Inferior parietal cortex (tissue), 1 donor: Measurements from ENCODE around the gene KIF5A.
"Not testable (repeated sequence)": the region's sequence is repeated elsewhere in the genome, so short reads cannot be mapped to it uniquely, and the experiment has no call there.

Experiments
- DNase-seq: peaks from one replicate; pipeline ENCODE4 v3.0.0-alpha.2; 2016; ENCODE audit errors: extremely low spot score

KIF5A gene

DNA sequence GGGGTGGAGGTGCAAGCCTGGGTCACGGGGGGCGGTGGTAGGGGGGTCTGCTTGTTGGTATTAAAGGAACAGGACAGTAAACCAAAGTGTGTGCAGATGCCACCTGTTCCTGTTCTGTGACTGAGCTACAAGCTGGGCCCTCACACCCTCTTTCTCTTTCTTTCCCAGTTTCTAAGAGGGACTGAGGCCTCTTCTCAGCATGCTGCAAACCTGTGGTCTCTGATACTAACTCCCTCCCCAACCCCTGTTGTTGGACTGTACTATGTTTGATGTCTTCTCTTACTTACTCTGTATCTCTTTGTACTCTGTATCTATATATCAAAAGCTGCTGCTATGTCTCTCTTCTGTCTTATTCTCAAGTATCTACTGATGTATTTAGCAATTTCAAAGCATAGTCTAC is 34.2 kb downstream of the KIF5A start:
- DNase-seq: no peak

DNA sequence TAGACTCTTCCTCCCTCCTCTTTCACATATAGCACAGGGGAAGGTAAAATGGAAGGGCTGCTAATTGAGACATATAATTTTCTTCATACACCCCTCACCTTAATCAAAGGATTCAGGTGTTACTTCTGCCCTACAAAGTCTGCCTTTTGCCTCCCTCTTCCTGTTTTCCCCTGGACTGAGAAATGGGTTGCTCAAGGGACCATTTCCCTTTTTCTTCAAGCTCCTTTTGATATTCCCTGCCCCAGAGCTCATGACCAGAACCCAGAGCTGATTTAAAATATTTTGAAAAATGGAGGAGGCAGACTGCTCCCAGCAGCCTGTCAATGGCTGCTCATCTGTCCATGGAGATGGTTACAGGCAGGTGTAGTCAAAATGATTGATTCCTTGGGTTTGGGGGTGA is 34.8 kb downstream of the KIF5A start:
- no peak for DNase-seq

DNA sequence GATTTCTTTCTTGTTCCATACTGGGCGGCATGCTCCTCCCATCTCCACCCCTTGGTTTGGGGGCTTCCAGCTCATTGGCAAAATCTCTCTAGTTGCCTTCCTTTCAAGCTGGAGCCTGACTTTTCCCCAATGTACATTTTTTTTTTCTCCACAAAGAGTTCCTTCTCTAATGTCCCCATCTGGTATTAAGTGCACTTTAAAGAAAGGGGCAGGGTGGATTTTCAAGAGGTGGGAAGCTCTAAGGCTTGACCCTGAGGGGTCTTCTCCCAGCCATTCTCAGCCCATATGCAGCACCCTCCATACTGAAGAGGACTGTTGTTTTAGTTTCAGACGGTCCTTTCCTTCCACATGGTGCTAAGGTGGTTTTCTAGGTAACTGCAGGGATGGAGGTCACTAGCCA is 35.3 kb downstream of the KIF5A start:
- no peak for DNase-seq

DNA sequence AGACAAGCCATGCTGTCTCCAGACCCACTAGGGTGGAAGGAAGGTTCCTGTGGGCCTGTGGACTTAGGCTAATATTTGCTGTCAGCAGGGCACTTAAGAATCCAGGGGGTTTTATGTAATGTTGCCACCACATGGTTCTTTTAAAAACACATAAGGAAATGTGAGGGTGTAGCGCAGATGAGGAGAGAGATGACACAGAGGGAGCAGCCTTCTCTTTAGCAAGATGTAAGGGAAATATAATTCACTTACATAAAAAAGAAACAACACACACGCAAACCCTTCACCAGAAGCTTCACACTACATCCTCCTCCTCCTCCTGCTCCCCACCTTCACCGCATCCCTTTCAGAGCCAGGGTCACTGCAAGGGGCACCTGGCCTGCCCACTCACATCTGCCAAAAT is 36.3 kb downstream of the KIF5A start:
- peak; percentile 42 for DNase-seq

DNA sequence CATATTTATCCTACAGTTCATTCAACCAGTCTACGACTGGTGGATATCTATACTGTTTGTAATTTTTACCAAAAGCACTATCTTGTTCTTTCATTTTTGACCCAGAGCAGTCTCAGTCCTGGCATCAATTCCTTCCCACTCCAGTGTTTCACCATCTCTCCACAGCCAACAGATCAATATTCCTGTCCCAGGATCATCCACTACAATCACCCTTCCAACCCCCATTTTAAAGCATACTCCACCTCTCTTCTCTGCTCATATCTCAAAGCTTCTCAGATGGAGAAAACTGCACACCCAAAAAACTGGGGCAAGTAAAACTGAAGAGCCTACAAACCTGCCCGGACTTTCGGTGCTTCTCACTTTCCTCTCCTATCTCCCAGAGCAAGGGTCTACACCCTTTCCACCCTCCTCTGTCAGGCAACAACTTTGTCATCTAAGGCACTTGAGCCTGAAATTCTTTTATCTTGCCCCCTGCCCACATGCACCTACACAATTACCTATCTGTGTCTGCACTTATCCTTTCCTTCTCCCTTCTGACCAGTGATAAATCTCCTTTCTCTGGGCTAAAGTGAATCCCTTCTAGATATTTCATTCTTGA is 37.1 kb downstream of the KIF5A start:
- DNase-seq: no peak

DNA sequence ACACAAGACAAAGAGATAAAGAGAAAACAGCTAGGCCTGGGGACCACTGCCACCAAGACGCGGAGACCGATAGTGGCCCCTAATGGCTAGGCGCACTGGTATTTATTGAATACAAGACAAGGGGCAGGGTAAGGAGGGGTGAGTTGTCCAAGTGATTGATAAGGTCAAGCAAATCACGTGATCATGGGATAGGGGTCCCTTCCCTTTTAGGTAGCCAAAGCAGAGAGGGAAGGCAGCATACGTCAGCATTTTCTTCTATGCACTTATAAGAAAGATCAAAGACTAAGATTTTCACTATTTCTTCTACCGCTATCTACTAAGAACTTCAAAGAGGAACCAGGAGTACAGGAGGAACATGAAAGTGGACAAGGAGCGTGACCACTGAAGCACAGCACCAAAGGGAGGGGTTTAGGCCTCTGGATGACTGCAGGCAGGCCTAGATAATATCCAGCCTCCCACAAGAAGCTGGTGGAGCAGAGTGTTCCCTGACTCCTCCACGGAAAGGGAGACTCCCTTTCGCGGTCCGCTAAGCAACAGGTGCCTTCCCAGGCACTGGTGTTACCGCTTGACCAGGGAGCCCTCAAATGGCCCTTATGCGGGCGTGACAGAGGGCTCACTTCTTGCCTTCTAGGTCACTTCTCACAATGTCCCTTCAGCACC is 39.2 kb downstream of the KIF5A start:
- not testable (repeated sequence) for DNase-seq

DNA sequence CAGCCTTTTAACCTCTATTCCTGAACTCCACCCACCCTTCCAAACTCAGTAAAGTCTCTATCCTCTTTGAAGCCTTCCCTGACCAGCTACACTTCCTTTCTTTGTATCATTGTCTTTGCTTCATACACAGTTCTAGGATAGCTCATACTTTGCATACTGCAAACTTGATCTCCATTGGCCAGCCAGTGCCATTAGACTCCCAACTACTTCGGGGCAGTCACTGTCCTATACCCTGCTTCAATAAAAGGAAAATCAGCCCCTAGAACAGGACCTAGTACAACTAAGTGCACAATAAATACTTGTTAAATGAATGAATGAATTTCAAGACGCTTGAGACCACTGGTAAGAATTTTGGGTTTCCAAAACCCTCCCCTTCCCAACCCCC is 40.6 kb downstream of the KIF5A start:
- no peak for DNase-seq

DNA sequence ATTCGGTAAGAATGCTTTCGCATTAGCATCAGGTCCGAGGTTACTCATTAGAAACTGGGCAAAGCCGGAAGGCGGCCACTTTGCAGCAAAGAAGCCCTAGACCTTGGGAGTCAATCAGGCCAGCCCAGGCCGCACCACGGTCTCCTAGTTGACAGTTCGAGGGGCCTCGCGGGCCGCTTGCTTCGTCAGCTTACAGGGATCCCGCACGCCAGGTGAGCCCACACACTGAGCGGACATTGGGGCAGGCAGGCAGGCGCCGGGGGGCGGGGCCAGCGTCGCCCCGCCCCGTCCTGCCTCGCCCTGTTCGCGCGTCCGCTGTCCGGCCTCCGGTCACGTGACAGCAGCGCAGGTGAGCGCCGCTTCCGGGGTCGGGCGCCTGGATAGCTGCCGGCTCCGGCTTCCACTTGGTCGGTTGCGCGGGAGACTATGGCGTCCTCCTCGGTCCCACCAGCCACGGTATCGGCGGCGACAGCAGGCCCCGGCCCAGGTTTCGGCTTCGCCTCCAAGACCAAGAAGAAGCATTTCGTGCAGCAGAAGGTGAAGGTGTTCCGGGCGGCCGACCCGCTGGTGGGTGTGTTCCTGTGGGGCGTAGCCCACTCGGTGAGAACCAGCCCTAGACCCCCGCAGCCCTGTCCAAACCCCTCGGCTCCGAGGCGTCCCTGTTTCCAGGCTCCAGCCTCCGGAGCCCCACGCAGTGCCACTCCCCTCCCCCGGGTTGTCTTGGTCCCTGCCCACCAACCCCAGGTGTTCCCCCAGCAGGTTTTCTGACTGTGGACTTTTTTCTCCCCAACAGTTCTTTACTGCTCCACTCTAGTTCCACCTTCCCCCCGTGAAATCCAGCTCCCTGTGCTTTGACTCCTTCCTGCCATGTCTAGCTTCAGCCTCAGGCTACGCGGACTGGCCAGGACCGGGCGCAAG is 41.3 kb downstream of the KIF5A start, which contains the start of gene PIP4K2C:
TSS of gene PIP4K2C (plus strand) at position 329 of the 918 bp plus-strand sequence. CDS start at position 427, 98 bp downstream.
- peak; percentile 76 for DNase-seq

DNA sequence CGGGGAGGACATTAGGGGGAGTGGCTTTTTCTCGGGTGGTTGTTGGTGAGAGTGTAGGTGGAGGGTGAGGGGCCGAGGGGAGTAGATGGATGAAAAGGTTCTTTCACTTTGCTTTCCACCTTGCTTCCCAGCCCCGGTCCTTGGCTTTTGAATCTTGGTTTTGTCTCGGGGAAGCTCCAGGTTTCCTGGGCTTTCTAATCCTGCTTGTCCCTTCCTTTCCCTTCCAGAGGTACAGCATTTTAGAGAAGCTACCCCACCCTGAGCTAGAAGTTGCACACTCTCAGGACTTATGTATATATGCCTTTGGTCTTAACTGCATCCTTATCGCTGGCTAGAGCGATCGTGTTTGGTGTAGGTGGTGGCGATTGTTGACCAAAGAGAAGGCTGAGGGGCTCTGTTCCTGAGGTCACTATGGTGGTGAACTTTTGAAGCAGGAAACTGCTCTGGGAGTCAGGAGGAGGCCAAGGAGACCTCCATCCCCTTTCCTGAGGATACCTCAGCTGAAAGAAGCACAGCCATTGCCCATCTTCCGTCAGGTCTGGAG is 42.0 kb downstream of the KIF5A start:
- no peak for DNase-seq

DNA sequence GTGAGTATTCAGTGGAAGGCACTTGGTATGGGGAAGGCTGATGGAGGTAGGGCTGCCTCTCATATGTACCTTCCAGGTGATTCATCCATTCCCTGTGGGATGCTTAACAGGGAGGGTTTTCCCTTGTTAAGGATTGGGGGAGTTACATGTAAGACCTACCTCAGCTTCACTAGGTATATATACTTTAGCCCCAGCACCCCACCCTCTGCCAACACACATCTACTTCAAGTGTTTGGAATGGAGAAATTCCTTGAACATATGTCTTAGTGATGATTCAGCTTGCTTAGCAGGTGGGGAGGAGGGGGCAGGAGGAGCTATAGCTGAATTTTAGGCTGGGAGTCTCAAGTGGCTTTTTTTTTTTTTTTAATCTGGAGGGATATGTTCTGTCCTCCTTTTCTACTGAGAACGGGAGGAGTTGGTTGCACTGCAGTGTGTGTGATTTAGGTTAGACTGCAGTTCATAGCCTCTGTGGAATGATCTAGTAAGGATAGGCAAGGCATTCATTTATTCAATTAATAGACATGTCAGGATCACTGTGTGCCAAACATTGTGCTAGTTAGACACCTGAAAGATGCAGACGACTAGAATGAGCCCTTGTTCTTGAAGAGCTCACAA is 42.8 kb downstream of the KIF5A start:
- peak; percentile 35 for DNase-seq

DNA sequence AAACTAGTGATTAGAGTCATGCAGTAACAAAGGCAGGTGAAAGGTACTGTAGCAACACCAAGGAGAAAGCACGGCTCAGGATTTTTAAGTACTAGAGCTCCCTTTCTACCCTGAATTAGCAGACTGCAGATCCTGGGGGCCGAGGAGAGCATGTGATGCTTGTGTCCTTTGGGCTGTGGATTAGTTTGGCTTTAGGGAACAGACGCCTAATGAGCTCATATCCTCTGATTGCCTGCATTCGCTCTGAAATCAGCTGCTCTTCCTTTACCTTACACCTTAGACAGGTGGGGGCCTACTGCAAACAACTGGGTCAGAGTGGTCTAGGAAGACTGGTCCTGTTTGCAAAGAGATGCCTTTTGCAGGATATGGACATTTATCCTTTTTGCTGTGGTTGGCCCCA is 43.3 kb downstream of the KIF5A start:
- no peak for DNase-seq

DNA sequence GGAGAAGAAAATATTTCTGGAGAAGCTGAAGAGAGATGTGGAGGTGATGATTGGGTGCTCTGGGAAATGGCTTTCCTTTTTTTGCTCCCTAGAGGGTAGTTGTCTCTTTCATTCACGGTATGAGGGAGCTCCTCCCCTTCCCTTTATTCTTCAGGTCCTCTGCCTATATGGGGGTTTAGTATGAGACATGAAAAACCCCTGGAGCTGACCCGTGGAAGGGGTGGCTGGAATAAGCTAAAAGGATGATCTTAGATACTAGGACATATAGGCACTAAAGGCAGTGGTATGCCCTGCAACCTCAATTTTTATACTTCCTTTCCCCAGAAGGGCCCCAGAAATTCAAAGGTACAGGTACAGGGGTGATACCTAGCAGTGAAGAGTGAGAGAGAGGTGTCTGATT is 50.6 kb downstream of the KIF5A start:
- no peak for DNase-seq

DNA sequence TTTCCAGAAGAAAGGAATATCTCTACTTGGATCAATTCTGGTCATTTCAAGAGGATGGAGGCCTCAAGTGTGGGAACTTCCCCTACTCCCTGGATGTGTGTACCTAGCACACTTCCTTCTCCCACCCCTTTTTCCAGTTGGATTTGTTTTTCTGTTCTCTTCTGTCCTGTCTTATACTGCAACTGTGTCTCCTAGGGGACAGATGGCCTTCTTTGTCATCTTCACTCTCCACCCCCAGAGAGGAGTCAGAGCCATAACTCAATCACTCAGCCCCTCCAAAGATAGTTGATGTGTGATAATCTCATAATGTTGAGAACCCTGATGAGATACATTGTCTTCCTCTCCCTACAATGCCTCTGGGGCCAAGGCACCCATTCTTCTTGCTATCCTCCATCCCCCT is 52.7 kb downstream of the KIF5A start:
- peak; percentile 39 for DNase-seq

DNA sequence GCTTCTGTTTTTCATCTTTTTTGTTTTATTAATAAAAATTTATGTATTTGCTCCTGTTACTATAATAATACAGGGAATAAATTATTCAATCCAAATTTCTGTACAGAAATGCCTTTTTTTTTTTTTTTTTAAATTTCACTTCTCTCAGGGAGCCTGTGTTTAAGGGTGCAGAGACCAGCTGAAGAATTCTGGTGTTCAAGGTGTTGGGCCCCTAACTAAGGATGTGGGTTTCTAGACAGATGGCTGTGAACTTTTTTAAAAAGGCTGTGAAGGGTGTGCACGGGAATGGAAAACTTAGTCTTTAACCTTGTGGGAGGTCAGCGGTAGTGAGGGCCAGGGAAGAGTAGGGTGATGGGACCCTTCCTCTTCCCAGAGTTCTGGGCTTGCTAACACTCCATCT is 53.5 kb downstream of the KIF5A start:
- DNase-seq: no peak

DNA sequence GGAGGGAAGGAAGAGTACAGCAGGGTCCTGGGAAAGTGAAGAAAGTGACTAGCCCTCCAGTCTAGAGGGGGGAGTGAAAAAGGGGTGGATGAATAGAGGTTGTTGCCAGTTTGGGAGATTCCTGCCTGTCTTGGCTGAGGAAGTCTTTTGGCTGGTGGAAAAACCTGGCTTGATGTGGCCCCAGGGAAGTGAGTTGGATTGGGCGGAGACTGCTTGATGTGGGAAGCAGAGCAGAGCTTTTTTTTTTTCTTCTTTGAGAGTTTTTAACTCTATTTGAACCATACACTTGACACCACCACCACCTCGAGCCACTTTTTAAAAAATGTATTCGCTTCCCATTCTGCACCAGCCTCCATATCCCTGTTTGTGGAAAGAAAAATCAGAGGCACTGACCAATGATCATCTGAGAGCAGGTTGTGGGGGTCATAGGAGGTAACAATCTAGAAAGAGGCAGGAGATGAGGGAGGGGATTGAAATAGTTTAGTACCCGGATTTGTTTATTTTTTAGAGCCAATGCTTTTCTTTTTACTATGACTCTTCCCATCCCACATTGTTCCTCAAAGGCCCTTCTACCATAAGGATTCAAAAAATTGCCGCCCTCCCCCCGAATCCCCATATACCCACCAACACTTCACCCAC is 54.1 kb downstream of the KIF5A start:
- peak; percentile 68 for DNase-seq

DNA sequence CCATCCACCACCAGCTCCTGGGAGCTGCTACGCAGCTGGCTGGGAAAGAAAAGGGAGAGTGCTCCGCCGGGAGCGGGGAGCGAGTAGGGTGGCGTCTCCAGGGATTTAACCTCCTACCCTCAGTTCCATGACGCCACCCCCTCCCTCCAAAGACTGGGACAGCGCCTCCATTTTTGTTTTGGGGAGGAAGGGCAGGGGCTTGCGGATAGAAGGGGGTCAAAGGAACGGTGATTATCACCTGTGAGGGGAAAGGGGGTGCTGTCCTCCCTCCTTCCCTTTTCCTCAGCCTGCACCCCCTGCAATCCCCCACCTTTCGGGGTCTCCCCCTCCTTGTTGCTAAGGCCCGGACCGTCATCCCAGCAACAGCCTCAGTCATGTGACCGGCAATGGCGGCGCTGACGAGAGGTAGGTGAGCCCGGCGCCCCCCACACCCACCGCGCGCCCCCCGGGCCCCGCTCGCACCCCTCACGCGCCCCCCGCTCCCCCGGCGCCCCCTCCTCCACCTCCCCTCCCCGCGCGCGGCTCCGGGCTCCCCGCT is 54.7 kb downstream of the KIF5A start, which contains the start of gene DTX3:
TSS of gene DTX3 (plus strand) at position 371 of the 538 bp plus-strand sequence. CDS start 1,694 bp downstream, outside the sequence.
- DNase-seq: peak; percentile 63

DNA sequence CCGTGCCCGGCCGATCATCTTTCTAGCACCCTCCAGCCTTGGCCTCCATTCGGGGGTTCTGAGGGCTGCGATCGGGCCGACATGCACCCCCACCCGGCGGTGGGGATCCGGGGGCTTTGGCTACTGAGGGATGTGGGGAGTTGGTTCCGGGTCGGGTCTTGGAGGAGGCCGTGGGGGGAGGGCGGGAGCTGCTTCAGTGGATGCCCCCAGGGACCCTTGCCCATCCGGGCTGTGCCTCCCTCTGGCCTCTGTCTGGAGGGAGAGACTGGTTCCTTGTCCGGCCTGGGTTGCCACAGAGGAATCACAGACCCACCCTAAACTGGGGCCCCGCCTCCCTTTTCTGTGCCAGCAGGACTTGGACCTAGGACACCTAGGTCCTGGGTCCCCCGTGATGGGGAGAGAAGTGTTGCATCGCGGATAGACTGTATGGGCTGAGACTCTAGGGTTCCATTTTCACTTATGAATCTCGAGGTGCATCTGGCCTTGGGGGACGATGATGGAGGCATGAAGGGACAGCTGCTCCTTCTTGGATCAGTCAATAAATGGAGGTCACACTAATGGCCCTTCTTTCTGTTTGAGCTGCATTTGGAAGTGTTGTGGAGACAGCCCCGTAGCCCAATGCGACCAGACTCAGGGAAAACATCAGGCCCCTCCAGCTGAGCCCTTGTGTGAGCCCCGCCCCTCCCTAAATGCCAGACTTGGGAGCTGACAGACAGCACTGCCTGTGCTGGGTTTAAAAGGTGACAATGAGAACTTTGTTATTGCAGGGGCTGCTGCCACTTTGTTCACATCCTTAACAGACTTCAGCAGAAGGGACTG is 55.4 kb downstream of the KIF5A start:
- DNase-seq: no peak

DNA sequence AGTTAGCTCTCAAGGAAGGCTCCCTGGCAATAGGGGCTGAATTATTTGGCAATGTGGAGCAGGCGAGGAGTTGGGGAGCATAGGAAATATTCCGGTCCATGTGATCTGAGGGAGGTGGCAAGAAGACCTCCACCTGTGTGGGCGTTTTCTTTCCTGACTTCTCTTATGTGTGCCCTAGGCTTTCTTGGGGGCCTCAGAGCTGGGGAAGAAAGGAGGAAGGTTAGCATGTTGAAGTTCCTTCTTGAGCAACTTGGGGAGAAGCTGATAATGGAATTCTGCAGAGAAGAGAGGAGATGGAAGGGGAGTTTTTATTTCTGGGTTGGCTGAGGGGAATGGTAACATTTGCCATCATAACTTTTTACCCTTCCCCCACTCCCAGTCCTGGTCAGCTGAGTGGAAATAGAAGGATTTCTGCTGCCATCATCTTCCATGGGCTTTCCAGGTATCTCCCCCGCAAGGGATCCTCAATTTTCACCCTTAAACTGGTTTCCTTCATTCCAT is 56.0 kb downstream of the KIF5A start:
- DNase-seq: no peak

DNA sequence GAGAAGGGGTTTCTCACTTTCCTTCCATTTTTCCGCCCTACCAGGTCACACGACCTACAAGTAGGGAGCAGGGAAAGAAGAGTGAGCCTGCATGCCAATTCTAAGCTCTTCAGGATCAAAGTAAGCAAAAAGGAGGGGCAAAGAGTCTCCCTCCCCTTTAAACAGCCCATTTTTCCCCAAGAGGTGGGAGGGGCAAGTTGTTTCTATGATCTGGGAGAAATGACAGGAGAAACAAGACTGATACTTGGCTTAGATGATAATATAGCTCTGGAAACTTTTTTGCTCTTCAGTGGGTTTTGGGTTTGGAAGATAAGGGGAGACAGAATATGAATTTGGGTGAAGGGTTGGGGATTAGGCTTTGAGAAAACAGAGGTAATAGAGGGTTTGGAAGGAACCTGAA is 56.6 kb downstream of the KIF5A start:
- DNase-seq: no peak

DNA sequence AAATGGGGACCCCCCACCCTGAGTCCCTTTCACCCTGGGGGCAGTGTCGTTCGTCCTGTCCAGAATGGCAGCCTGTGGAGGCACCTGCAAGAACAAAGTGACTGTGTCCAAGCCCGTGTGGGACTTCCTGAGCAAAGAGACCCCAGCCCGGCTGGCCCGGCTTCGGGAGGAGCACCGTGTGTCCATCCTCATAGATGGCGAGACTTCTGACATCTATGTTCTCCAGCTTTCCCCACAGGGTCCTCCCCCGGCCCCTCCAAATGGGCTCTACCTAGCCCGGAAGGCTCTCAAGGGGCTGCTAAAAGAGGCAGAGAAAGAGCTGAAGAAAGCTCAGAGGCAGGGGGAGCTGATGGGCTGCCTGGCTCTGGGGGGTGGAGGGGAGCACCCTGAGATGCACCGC is 57.0 kb downstream of the KIF5A start:
- DNase-seq: no peak
